K562 (cell line): Measurements from ENCODE around the gene OBSL1. TPM values are rescaled to one million over a fixed set of nuclear protein-coding genes. Genes with fewer than 3 reads are reported as not detected.

ENCODE experiments used
- BCL6 ChIP-seq: fragments of 250-450 bp; sonication (Bioruptor Pico); IDR thresholded peaks from 2 replicates; pipeline ENCODE4 v1.4.0; 2020
- BRF1 ChIP-seq: IDR thresholded peaks from 3 replicates; pipeline ENCODE4 v1.6.1; 2011; ENCODE audit warnings: borderline replicate concordance, mild to moderate bottlenecking; ENCODE audit not compliant: insufficient read length; ENCODE audit errors: extremely low read depth
- CXXC5 ChIP-seq: fragments of 250-450 bp; sonication (Bioruptor Pico); IDR thresholded peaks from 2 replicates; pipeline ENCODE4 v1.8.0; 2022; ENCODE audit warnings: inconsistent platforms, mild to moderate bottlenecking, moderate library complexity
- L3MBTL2 ChIP-seq: fragments of 450-650 bp; IDR thresholded peaks from 2 replicates; pipeline ENCODE4 v1.6.1; 2016; ENCODE audit warnings: mild to moderate bottlenecking, moderate library complexity
- MAZ ChIP-seq, 2 experiments: fragments of 450-650 bp in 1 of 2; sonication (generic) in 1 of 2; formaldehyde crosslinking; IDR thresholded peaks in 1 of 2; conservative IDR thresholded peaks in 1 of 2; 2 replicates each; pipeline versions ENCODE4 v1.4.0 to v1.5.0; 2020; ENCODE audit warnings: mild to moderate bottlenecking in 1 of 2, missing genetic modification reagents in 1 of 2
- NFIC ChIP-seq: fragments of 450-650 bp; IDR thresholded peaks from 2 replicates; pipeline ENCODE4 v1.6.1; 2017; ENCODE audit warnings: mild to moderate bottlenecking, inconsistent platforms
- PHF8 ChIP-seq: fragments of 200-600 bp; sonication (generic); IDR thresholded peaks from 2 replicates; pipeline ENCODE4 v1.6.1; 2012; ENCODE audit warnings: mixed run types, mild to moderate bottlenecking, inconsistent platforms, low read length, moderate library complexity, borderline replicate concordance
- RBFOX2 ChIP-seq: fragments of 200-400 bp; formaldehyde crosslinking; IDR thresholded peaks from 2 replicates; pipeline ENCODE4 v1.6.1; 2017; ENCODE audit warnings: low read depth, mild to moderate bottlenecking, low read length, moderate library complexity
- RBM14 ChIP-seq: fragments of 200-400 bp; formaldehyde crosslinking; IDR thresholded peaks from 2 replicates; pipeline ENCODE4 v1.6.1; 2018; ENCODE audit warnings: low read depth, mild to moderate bottlenecking, low read length, moderate library complexity, borderline replicate concordance; ENCODE audit not compliant: insufficient read depth
- YBX1 ChIP-seq: fragments of 450-650 bp; IDR thresholded peaks from 2 replicates; pipeline ENCODE4 v1.7.1; 2016; ENCODE audit warnings: mild to moderate bottlenecking
- ZBTB7A ChIP-seq: IDR thresholded peaks from 2 replicates; pipeline ENCODE4 v1.6.1; 2011; ENCODE audit warnings: low read depth, mild to moderate bottlenecking, low read length, moderate library complexity, borderline replicate concordance; ENCODE audit not compliant: control insufficient read depth
- ZNF143 ChIP-seq: sonication (generic); formaldehyde crosslinking; IDR thresholded peaks from 2 replicates; pipeline ENCODE4 v1.9.0; 2022; ENCODE audit warnings: mild to moderate bottlenecking, missing genetic modification reagents
- ZNF589 ChIP-seq: fragments of 200-800 bp; sonication (Bioruptor generic); IDR thresholded peaks from 2 replicates; pipeline ENCODE4 v1.6.1; 2016; ENCODE audit warnings: low read depth, missing genetic modification characterization, missing compliant biosample characterization
- ZNF695 ChIP-seq: fragments of 450-650 bp; formaldehyde crosslinking; IDR thresholded peaks from 2 replicates; pipeline ENCODE4 v1.4.0; 2020; ENCODE audit warnings: mild to moderate bottlenecking, moderate library complexity
- polyA plus RNA-seq, 8 experiments: library from polyadenylated mRNA; depleted of rRNA in 4 of 8; stranded (reverse) in 5 of 8; unstranded in 3 of 8; fragments of >200 nt; fragmentation: Nextera tagmentation in 2 of 8; fragmentation: Illumina TruSeq in 1 of 8; extraction: Ambion mirVana in 2 of 8; extraction: Trizol in 1 of 8; gene quantifications; 2 replicates each; pipeline versions ENCODE4 v1.2.1 to v1.2.3, GENCODE V29; 2011 to 2014; ENCODE audit warnings: inconsistent platforms in 1 of 8, missing spikeins in 1 of 8
- total RNA-seq, 7 experiments: library from RNA; depleted of rRNA in 6 of 7; stranded (reverse); fragments of >200 nt in 6 of 7; fragmentation: Illumina TruSeq in 2 of 7; extraction: Trizol in 2 of 7; gene quantifications; 2 replicates each; pipeline versions ENCODE4 v1.2.1 to v1.2.3, GENCODE V29; 2011 to 2021; ENCODE audit warnings: low replicate concordance in 1 of 7
- TF ChIP-seq, protein P1 (sequence below): fragments of 200-800 bp; sonication (Bioruptor generic); IDR thresholded peaks from 2 replicates; pipeline ENCODE4 v1.6.1; 2017; ENCODE audit warnings: missing genetic modification characterization, missing compliant biosample characterization
- TF ChIP-seq, protein P2 (sequence below): fragments of 150-350 bp; conservative IDR thresholded peaks from 2 replicates; pipeline ENCODE4 v1.6.1; 2014; ENCODE audit warnings: low read length
- TF ChIP-seq, protein P3 (sequence below): fragments of 450-650 bp; IDR thresholded peaks from 2 replicates; pipeline ENCODE4 v1.6.1; 2017; ENCODE audit warnings: antibody characterized with exemption, mild to moderate bottlenecking

OBSL1 gene
- total and polyA plus RNA-seq, 9 of the 15 experiments (the other 6 are each of a cell fraction or from before 2014, with no cell fraction given) = 1.2 to 26.6 (median 8.6) TPM

GRCh38 chr2:219570924-219571310 lies 422 bp downstream of the OBSL1 start (continued):
- TF ChIP-seq ZNF695 (CRISPR knock-in tag) = no peak
- TF ChIP-seq, protein P1, sequence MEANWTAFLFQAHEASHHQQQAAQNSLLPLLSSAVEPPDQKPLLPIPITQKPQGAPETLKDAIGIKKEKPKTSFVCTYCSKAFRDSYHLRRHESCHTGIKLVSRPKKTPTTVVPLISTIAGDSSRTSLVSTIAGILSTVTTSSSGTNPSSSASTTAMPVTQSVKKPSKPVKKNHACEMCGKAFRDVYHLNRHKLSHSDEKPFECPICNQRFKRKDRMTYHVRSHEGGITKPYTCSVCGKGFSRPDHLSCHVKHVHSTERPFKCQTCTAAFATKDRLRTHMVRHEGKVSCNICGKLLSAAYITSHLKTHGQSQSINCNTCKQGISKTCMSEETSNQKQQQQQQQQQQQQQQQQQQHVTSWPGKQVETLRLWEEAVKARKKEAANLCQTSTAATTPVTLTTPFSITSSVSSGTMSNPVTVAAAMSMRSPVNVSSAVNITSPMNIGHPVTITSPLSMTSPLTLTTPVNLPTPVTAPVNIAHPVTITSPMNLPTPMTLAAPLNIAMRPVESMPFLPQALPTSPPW (CRISPR knock-in tag) = peak; percentile 8; the same call in 1 of the 2 replicates
- TF ChIP-seq, protein P2, sequence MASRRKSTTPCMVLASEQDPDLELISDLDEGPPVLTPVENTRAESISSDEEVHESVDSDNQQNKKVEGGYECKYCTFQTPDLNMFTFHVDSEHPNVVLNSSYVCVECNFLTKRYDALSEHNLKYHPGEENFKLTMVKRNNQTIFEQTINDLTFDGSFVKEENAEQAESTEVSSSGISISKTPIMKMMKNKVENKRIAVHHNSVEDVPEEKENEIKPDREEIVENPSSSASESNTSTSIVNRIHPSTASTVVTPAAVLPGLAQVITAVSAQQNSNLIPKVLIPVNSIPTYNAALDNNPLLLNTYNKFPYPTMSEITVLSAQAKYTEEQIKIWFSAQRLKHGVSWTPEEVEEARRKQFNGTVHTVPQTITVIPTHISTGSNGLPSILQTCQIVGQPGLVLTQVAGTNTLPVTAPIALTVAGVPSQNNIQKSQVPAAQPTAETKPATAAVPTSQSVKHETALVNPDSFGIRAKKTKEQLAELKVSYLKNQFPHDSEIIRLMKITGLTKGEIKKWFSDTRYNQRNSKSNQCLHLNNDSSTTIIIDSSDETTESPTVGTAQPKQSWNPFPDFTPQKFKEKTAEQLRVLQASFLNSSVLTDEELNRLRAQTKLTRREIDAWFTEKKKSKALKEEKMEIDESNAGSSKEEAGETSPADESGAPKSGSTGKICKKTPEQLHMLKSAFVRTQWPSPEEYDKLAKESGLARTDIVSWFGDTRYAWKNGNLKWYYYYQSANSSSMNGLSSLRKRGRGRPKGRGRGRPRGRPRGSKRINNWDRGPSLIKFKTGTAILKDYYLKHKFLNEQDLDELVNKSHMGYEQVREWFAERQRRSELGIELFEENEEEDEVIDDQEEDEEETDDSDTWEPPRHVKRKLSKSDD = no peak
- TF ChIP-seq CXXC5 (CRISPR knock-in tag) = peak; percentile 37; the same call in 1 of the 2 replicates
- TF ChIP-seq NFIC = no peak
- TF ChIP-seq ZNF589 (CRISPR knock-in tag) = no peak
- no peak for TF ChIP-seq YBX1
- TF ChIP-seq RBM14 = no peak
- TF ChIP-seq, protein P3, sequence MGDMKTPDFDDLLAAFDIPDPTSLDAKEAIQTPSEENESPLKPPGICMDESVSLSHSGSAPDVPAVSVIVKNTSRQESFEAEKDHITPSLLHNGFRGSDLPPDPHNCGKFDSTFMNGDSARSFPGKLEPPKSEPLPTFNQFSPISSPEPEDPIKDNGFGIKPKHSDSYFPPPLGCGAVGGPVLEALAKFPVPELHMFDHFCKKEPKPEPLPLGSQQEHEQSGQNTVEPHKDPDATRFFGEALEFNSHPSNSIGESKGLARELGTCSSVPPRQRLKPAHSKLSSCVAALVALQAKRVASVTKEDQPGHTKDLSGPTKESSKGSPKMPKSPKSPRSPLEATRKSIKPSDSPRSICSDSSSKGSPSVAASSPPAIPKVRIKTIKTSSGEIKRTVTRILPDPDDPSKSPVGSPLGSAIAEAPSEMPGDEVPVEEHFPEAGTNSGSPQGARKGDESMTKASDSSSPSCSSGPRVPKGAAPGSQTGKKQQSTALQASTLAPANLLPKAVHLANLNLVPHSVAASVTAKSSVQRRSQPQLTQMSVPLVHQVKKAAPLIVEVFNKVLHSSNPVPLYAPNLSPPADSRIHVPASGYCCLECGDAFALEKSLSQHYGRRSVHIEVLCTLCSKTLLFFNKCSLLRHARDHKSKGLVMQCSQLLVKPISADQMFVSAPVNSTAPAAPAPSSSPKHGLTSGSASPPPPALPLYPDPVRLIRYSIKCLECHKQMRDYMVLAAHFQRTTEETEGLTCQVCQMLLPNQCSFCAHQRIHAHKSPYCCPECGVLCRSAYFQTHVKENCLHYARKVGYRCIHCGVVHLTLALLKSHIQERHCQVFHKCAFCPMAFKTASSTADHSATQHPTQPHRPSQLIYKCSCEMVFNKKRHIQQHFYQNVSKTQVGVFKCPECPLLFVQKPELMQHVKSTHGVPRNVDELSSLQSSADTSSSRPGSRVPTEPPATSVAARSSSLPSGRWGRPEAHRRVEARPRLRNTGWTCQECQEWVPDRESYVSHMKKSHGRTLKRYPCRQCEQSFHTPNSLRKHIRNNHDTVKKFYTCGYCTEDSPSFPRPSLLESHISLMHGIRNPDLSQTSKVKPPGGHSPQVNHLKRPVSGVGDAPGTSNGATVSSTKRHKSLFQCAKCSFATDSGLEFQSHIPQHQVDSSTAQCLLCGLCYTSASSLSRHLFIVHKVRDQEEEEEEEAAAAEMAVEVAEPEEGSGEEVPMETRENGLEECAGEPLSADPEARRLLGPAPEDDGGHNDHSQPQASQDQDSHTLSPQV = peak; percentile 68
- no peak for TF ChIP-seq BCL6 (CRISPR knock-in tag)
- TF ChIP-seq ZBTB7A = 0 out of 2 replicates have a peak, but pooled peaks have one; percentile 4
- 0 out of 2 replicates have a peak, but pooled peaks have one; percentile 35 for TF ChIP-seq L3MBTL2
- TF ChIP-seq PHF8 = peak; percentile 59; the same call in 1 of the 2 replicates
- no peak for TF ChIP-seq BRF1
- peak; percentile 18 for TF ChIP-seq RBFOX2
- peak in 1 of 2 experiments; percentile 35; a peak in 1 of 4 replicates for TF ChIP-seq MAZ (CRISPR knock-in tag; conservative IDR thresholded peaks at IDR 0.05 in 1 of 2, IDR thresholded peaks at IDR 0.05 in 1 of 2)
- no peak for TF ChIP-seq ZNF143 (CRISPR knock-in tag)
